GM10847 (cell line): ENCODE data around the gene WDR44.

ENCODE experiments used
- POLR2A ChIP-seq: IDR thresholded peaks from 2 replicates; pipeline ENCODE4 v1.6.1; 2011; ENCODE audit not compliant: insufficient read length; ENCODE audit errors: extremely low read depth

WDR44 gene

GRCh38 chrX:118495958-118496762 lies 150.3 kb downstream of the WDR44 start:
- no peak for TF ChIP-seq POLR2A

GRCh38 chrX:118496763-118497079 lies 150.8 kb downstream of the WDR44 start:
- no peak for TF ChIP-seq POLR2A

GRCh38 chrX:118497180-118497818 lies 151.4 kb downstream of the WDR44 start:
- TF ChIP-seq POLR2A: no peak

- no peak for TF ChIP-seq POLR2A
Measured at GRCh38 chrX:118498351-118498750, 152.4 kb downstream of the WDR44 start.

- TF ChIP-seq POLR2A: no peak
Measured at GRCh38 chrX:118498755-118499154, 152.8 kb downstream of the WDR44 start.

- no peak for TF ChIP-seq POLR2A
Measured at GRCh38 chrX:118499295-118499694, 153.4 kb downstream of the WDR44 start.
